Measurements from ENCODE around the gene CCDC54. TPM values are rescaled to one million over a fixed set of nuclear protein-coding genes. Genes with fewer than 3 reads are reported as not detected.
"Not testable (repeated sequence)": the region's sequence is repeated elsewhere in the genome, so short reads cannot be mapped to it uniquely, and the experiment has no call there.

CCDC54 gene
- total RNA-seq, 1 experiment from 2014 or later: not detected

DNA sequence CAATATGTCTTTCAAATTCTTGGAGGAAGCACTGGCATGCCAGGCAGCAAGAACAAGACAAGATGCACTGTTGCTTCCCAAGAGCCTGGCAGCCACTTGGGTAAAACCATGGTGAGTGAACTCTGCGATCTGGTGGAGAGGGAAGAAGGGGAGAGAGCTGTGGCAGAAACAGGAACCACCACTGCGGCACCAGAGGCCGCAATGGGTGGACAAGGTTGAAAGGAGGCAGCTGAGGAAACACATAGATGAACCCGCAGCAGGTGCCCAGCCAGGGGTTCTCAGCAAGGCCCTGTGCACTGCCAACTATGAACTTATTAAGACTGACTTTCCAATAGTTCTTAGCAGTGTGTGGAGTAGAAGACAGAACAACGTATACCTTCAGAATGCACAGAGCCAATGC, 48.2 kb upstream of the CCDC54 start:
- no CpG with 5 or more reads among the region's 5 CpGs for WGBS (ENCODE audit: extremely low coverage, insufficient read length, low lambda C conversion rate)

DNA sequence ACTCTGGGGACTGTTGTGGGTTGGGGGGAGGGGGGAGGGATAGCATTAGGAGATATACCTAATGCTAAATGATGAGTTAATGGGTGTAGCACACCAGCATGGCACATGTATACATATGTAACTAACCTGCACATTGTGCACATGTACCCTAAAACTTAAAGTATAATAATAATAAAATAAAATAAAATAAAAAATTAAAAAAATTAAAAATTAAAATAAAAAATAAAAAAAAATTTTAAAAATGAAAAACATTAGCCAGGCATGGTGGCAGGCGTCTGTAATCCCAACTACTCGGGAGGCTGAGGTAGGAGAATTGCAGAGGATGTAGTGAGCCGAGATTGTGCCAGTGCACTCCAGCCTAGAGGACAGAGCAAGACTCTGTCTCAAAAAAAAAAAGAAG, 37.5 kb upstream of the CCDC54 start:
- H3K14ac ChIP-seq (ENCODE audit: insufficient read depth, low read length); H3K23ac ChIP-seq (ENCODE audit: insufficient read length, low read depth, low read length); H3K56ac ChIP-seq (ENCODE audit: insufficient read length, low read depth, low read length); H3K4ac ChIP-seq (ENCODE audit: low read depth, low read length); H3K18ac ChIP-seq (ENCODE audit: insufficient read length, low read depth, low read length); H2AFZ ChIP-seq (ENCODE audit: low read length); H3K23me2 ChIP-seq (ENCODE audit: insufficient read length, low read depth, low read length, poor library complexity, severe bottlenecking); H3K36me3 Mint-ChIP-seq (ENCODE audit: insufficient read depth in 1 of 3, low read depth in 3 of 3); H2BK20ac ChIP-seq (ENCODE audit: low read depth, low read length, poor library complexity, severe bottlenecking); H3K9ac ChIP-seq (ENCODE audit: extremely low read depth, insufficient read length, low read length); H3K27me3 ChIP-seq (ENCODE audit: insufficient read depth, low read length); H3T11ph ChIP-seq (ENCODE audit: low read length); H3K79me1 ChIP-seq (ENCODE audit: insufficient read depth, low read depth, low read length, poor library complexity, severe bottlenecking); H3K4me1 ChIP-seq (ENCODE audit: insufficient read depth, low read length); H2BK5ac ChIP-seq (ENCODE audit: insufficient read length, low read length); H4K8ac ChIP-seq (replicated peaks; ENCODE audit: insufficient read length, low read depth, low read length); H4K91ac ChIP-seq (ENCODE audit: insufficient read length, low read depth, low read length); H3K9me3 ChIP-seq (ENCODE audit: control insufficient read depth, low read depth, low read length); H3K27ac ChIP-seq (ENCODE audit: insufficient read length, low read depth, low read length); H3K27me3 Mint-ChIP-seq (ENCODE audit: low read depth); H2BK120ac ChIP-seq (ENCODE audit: low read depth, low read length, poor library complexity, severe bottlenecking); DNase-seq; H2BK12ac ChIP-seq (ENCODE audit: insufficient read length, low read depth, low read length); H3K79me2 ChIP-seq (ENCODE audit: insufficient read depth, low read length); H4K20me1 ChIP-seq (ENCODE audit: control insufficient read depth, insufficient read depth, insufficient read length); H3K4me2 ChIP-seq (ENCODE audit: insufficient read depth, insufficient read length, low read length); H3K27ac Mint-ChIP-seq; H2AK5ac ChIP-seq (ENCODE audit: insufficient read length, low read length); H2BK15ac ChIP-seq (ENCODE audit: low read depth, low read length); H3K4me3 Mint-ChIP-seq; H4K5ac ChIP-seq (ENCODE audit: insufficient read length, low read depth, low read length): not testable (repeated sequence)
- Mint-ChIP-seq H3K9me3 (peaks cover 10 to 11% of the 10 kb centered on the region in 2 experiments; a peak in 4 of 5 replicates), H3K4me1 (peaks cover 6 to 10% of the 10 kb centered on the region in 2 experiments; a peak in 3 of 4 replicates)
- no CpG with 5 or more reads among the region's 3 CpGs for WGBS (ENCODE audit: extremely low coverage, insufficient read length, low lambda C conversion rate)

More for the DNA sequence above, 48.2 kb upstream of the CCDC54 start:
- H3K36me3 Mint-ChIP-seq (ENCODE audit: insufficient read depth in 1 of 3, low read depth in 3 of 3): peaks cover 0 to 9% (median 8%) of the 10 kb centered on the region in 3 experiments; a peak in 5 of 7 replicates
- Histone ChIP-seq H2AFZ (ENCODE audit: low read length) (no peak overlapping the region), H3K79me2 (ENCODE audit: insufficient read depth, low read length) (no peaks in the 10 kb centered on the region), H2AK5ac (ENCODE audit: insufficient read length, low read length) (no peak overlapping the region), H2BK5ac (ENCODE audit: insufficient read length, low read length) (no peak overlapping the region), H3K4ac (ENCODE audit: low read depth, low read length) (no peak overlapping the region), H3K27me3 (ENCODE audit: insufficient read depth, low read length) (no peaks in the 10 kb centered on the region), H3K4me1 (ENCODE audit: insufficient read depth, low read length) (no peaks in the 10 kb centered on the region), H3K23me2 (ENCODE audit: insufficient read length, low read depth, low read length, poor library complexity, severe bottlenecking) (no peaks in the 10 kb centered on the region), H3K14ac (ENCODE audit: insufficient read depth, low read length) (no peak overlapping the region), H4K8ac (replicated peaks; ENCODE audit: insufficient read length, low read depth, low read length) (no peak overlapping the region), H4K91ac (ENCODE audit: insufficient read length, low read depth, low read length) (no peak overlapping the region), H2BK12ac (ENCODE audit: insufficient read length, low read depth, low read length) (no peak overlapping the region), H4K5ac (ENCODE audit: insufficient read length, low read depth, low read length) (no peak overlapping the region), H3K4me2 (ENCODE audit: insufficient read depth, insufficient read length, low read length) (no peak overlapping the region), H3K27ac (ENCODE audit: insufficient read length, low read depth, low read length) (no peak overlapping the region), H4K20me1 (ENCODE audit: control insufficient read depth, insufficient read depth, insufficient read length) (no peaks in the 10 kb centered on the region), H3K18ac (ENCODE audit: insufficient read length, low read depth, low read length) (no peak overlapping the region), H2BK20ac (ENCODE audit: low read depth, low read length, poor library complexity, severe bottlenecking) (no peak overlapping the region), H3K9me3 (ENCODE audit: control insufficient read depth, low read depth, low read length) (no peaks in the 10 kb centered on the region), H3T11ph (ENCODE audit: low read length) (no peak overlapping the region), H2BK120ac (ENCODE audit: low read depth, low read length, poor library complexity, severe bottlenecking) (no peak overlapping the region), H3K9ac (ENCODE audit: extremely low read depth, insufficient read length, low read length) (no peak overlapping the region), H3K23ac (ENCODE audit: insufficient read length, low read depth, low read length) (no peak overlapping the region), H2BK15ac (ENCODE audit: low read depth, low read length) (no peak overlapping the region), H3K79me1 (ENCODE audit: insufficient read depth, low read depth, low read length, poor library complexity, severe bottlenecking) (no peaks in the 10 kb centered on the region), H3K56ac (ENCODE audit: insufficient read length, low read depth, low read length) (no peak overlapping the region)
- no peaks in the 10 kb centered on the region for H3K4me1 Mint-ChIP-seq
- TF ChIP-seq, protein P1, sequence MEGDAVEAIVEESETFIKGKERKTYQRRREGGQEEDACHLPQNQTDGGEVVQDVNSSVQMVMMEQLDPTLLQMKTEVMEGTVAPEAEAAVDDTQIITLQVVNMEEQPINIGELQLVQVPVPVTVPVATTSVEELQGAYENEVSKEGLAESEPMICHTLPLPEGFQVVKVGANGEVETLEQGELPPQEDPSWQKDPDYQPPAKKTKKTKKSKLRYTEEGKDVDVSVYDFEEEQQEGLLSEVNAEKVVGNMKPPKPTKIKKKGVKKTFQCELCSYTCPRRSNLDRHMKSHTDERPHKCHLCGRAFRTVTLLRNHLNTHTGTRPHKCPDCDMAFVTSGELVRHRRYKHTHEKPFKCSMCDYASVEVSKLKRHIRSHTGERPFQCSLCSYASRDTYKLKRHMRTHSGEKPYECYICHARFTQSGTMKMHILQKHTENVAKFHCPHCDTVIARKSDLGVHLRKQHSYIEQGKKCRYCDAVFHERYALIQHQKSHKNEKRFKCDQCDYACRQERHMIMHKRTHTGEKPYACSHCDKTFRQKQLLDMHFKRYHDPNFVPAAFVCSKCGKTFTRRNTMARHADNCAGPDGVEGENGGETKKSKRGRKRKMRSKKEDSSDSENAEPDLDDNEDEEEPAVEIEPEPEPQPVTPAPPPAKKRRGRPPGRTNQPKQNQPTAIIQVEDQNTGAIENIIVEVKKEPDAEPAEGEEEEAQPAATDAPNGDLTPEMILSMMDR (conservative IDR thresholded peaks at IDR 0.05): no peak
- peaks cover 2 to 10% of the 10 kb centered on the region in 2 experiments; a peak in 3 of 5 replicates for H3K9me3 Mint-ChIP-seq
- no peak overlapping the region; a peak in 1 of 7 replicates for H3K27ac Mint-ChIP-seq
- H3K27me3 Mint-ChIP-seq (ENCODE audit: low read depth): no peaks in the 10 kb centered on the region
- H3K4me3 Mint-ChIP-seq: no peak overlapping the region
- no peak for DNase-seq

All from H9 (cell line).